ENCODE data around the gene STK17A.
"Not testable (repeated sequence)": the region's sequence is repeated elsewhere in the genome, so short reads cannot be mapped to it uniquely, and the experiment has no call there.

STK17A gene

DNA sequence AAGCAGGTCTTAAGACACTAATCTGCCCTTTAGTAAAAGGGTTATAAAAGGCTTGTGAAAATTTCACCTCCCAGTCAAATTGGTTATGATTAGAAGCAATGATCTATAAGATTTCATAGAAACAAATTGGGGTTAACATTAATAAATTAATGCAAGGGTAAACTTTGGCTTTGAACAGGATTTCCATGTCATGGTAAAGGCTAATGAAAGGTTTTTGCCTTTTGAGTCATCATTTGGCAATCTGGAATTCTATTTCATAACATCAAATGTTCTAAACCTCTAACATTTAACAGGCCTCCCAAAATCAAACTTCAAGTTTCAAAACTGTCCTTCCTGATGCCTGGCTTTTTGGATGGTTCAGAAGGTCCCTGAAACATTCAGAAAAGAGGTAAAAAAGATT is 84.0 kb downstream of the STK17A start:
- DNase-seq (ENCODE audit: low spot score) = no peak
- peaks cover 39% of the 10 kb centered on the region for H3K4me1 ChIP-seq (ENCODE audit: insufficient read depth, poor library complexity, severe bottlenecking)
- H3K4me3 ChIP-seq (ENCODE audit: severe bottlenecking) = no peak overlapping the region
- H3K9me3 ChIP-seq (ENCODE audit: severe bottlenecking) = peaks cover 5% of the 10 kb centered on the region
- peak overlapping the region; percentile 39 for H3K27ac ChIP-seq (ENCODE audit: poor library complexity, severe bottlenecking)
- TF ChIP-seq CTCF (IDR thresholded peaks at IDR 0.05; ENCODE audit: poor library complexity, severe bottlenecking) = no peak
- peaks cover 18% of the 10 kb centered on the region for H3K36me3 ChIP-seq (ENCODE audit: low read depth)
- no peak; the same call in 2 of the 3 replicates for ATAC-seq (ENCODE audit: low read depth)
- no peaks in the 10 kb centered on the region for H3K27me3 ChIP-seq (ENCODE audit: insufficient read depth, poor library complexity, severe bottlenecking)

GRCh38 chr7:43668035-43668434 is 85.1 kb downstream of the STK17A start:
- DNase-seq (ENCODE audit: low spot score) = no peak
- no peak for TF ChIP-seq CTCF (IDR thresholded peaks at IDR 0.05; ENCODE audit: poor library complexity, severe bottlenecking)
- Histone ChIP-seq H3K9me3 (ENCODE audit: severe bottlenecking) (peaks cover 9% of the 10 kb centered on the region), H3K4me1 (ENCODE audit: insufficient read depth, poor library complexity, severe bottlenecking) (peaks cover 39% of the 10 kb centered on the region), H3K4me3 (ENCODE audit: severe bottlenecking) (no peak overlapping the region), H3K27ac (ENCODE audit: poor library complexity, severe bottlenecking) (peak overlapping the region; percentile 39), H3K27me3 (ENCODE audit: insufficient read depth, poor library complexity, severe bottlenecking) (no peaks in the 10 kb centered on the region), H3K36me3 (ENCODE audit: low read depth) (peaks cover 10% of the 10 kb centered on the region)
- no peak for ATAC-seq (ENCODE audit: low read depth)

GRCh38 chr7:43669286-43670081 is 86.6 kb downstream of the STK17A start:
- no peak for DNase-seq (ENCODE audit: low spot score)
- H3K9me3 ChIP-seq (ENCODE audit: severe bottlenecking) = peaks cover 9% of the 10 kb centered on the region
- no peak for TF ChIP-seq CTCF (IDR thresholded peaks at IDR 0.05; ENCODE audit: poor library complexity, severe bottlenecking)
- peaks cover 44% of the 10 kb centered on the region for H3K4me1 ChIP-seq (ENCODE audit: insufficient read depth, poor library complexity, severe bottlenecking)
- peaks cover 16% of the 10 kb centered on the region for H3K36me3 ChIP-seq (ENCODE audit: low read depth)
- no peaks in the 10 kb centered on the region for H3K27me3 ChIP-seq (ENCODE audit: insufficient read depth, poor library complexity, severe bottlenecking)
- H3K4me3 ChIP-seq (ENCODE audit: severe bottlenecking) = no peak overlapping the region
- peak; percentile 38; the same call in 1 of the 3 replicates for ATAC-seq (ENCODE audit: low read depth)
- peak overlapping the region; percentile 23 for H3K27ac ChIP-seq (ENCODE audit: poor library complexity, severe bottlenecking)

- Histone ChIP-seq H3K27ac (ENCODE audit: poor library complexity, severe bottlenecking) (no peak overlapping the region), H3K4me3 (ENCODE audit: severe bottlenecking) (no peak overlapping the region), H3K9me3 (ENCODE audit: severe bottlenecking) (peaks cover 9% of the 10 kb centered on the region), H3K36me3 (ENCODE audit: low read depth) (peaks cover 15% of the 10 kb centered on the region), H3K4me1 (ENCODE audit: insufficient read depth, poor library complexity, severe bottlenecking) (peaks cover 42% of the 10 kb centered on the region), H3K27me3 (ENCODE audit: insufficient read depth, poor library complexity, severe bottlenecking) (no peaks in the 10 kb centered on the region)
- ATAC-seq (ENCODE audit: low read depth) (no peak), DNase-seq (ENCODE audit: low spot score) (no peak)
- TF ChIP-seq CTCF (IDR thresholded peaks at IDR 0.05; ENCODE audit: poor library complexity, severe bottlenecking) = no peak
These were observed 88.6 kb downstream of the STK17A start for GRCh38 chr7:43671521-43671920.

DNA sequence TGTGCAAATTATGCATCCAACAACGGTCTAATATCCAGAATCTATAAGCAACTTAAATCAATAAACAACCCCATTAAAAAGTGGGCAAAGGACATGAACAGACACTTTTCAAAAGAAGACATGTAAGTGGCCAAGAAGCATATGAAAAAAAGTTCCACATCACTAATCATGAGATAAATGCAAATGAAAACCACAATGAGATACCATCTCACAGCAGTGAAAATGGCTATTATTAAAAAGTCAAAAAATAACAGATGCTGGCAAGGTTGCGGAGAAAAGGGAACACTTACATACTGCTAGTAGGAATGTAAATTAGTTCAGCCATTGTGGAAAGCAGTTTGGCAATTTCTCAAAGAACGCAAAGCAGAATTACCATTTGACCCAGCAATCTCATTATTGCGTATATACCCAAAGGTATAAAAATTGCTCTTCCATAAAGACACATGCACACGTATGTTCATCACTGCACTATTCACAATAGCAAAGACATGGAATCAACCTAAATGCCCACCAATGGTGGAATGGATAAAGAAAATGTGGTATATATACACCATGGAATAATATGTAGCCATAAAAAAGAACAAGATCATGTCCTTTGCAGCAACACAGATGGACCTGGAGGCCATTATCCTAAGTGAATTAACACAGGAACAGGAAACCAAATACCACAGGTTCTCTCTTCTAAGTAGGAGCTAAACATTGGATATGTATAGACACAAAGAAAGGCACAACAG is 90.5 kb downstream of the STK17A start:
- H3K27ac ChIP-seq (ENCODE audit: poor library complexity, severe bottlenecking) = peak overlapping the region; percentile 84
- peaks cover 23% of the 10 kb centered on the region for H3K4me1 ChIP-seq (ENCODE audit: insufficient read depth, poor library complexity, severe bottlenecking)
- DNase-seq (ENCODE audit: low spot score); ATAC-seq (ENCODE audit: low read depth); H3K27me3 ChIP-seq (ENCODE audit: insufficient read depth, poor library complexity, severe bottlenecking); H3K9me3 ChIP-seq (ENCODE audit: severe bottlenecking); H3K4me3 ChIP-seq (ENCODE audit: severe bottlenecking): not testable (repeated sequence)
- H3K36me3 ChIP-seq (ENCODE audit: low read depth) = peaks cover 15% of the 10 kb centered on the region

Data from RWPE2 (cell line).